Loucy (cell line): Measurements from ENCODE around the gene SCRT2.

Experiments used
- CTCF ChIP-seq: fragments of 200-600 bp; sonication (generic); conservative IDR thresholded peaks from 2 replicates; pipeline ENCODE4 v1.5.1; 2014; ENCODE audit warnings: mild to moderate bottlenecking, antibody characterized with exemption, low read length
- EZH2phosphoT487 ChIP-seq: fragments of 200-600 bp; IDR thresholded peaks from 2 replicates; pipeline ENCODE4 v1.6.1; 2018; ENCODE audit warnings: antibody characterized with exemption, mild to moderate bottlenecking, moderate library complexity, borderline replicate concordance

GRCh38 chr20:618980-619379 lies 56.6 kb downstream of the SCRT2 start:
- no peak for TF ChIP-seq CTCF
- TF ChIP-seq EZH2phosphoT487, result no peak
